Fibroblast of lung (primary cell): ENCODE measurements around the gene ROGDI. TPM values are rescaled to one million over a fixed set of nuclear protein-coding genes. Genes with fewer than 3 reads are reported as not detected.

Source experiments
- DNase-seq, 2 donors: peaks; one replicate each; pipeline versions ENCODE4 v3.0.0 to v3.0.0-alpha.2; 2010; ENCODE audit warnings: low read depth in 2 of 2
- H2AFZ ChIP-seq: 2 replicates; pipeline ENCODE4 v1.5.1; 2012; ENCODE audit warnings: low read length, control low read depth, inconsistent platforms
- H3K27ac ChIP-seq: 2 replicates; pipeline ENCODE4 v1.5.1; 2011; ENCODE audit warnings: low read length, control low read depth; ENCODE audit not compliant: insufficient read depth
- H3K27me3 ChIP-seq: 2 replicates; pipeline ENCODE4 v1.5.1; 2011; ENCODE audit warnings: mild to moderate bottlenecking, low read length; ENCODE audit not compliant: control insufficient read depth, insufficient read depth
- H3K36me3 ChIP-seq: 2 replicates; pipeline ENCODE4 v1.5.1; 2011; ENCODE audit warnings: low read length; ENCODE audit not compliant: control insufficient read depth, insufficient read depth
- H3K4me1 ChIP-seq: 2 replicates; pipeline ENCODE4 v1.5.1; 2011; ENCODE audit warnings: low read length; ENCODE audit not compliant: control insufficient read depth, insufficient read depth; ENCODE audit errors: extremely low read depth
- H3K4me2 ChIP-seq: 2 replicates; pipeline ENCODE4 v1.5.1; 2011; ENCODE audit warnings: low read length, control low read depth; ENCODE audit not compliant: insufficient read depth; ENCODE audit errors: extremely low read depth
- H3K4me3 ChIP-seq, 4 experiments: fragments of 200-600 bp in 1 of 4; sonication (generic) in 1 of 4; replicated peaks in 1 of 4; 2 replicates each; pipeline ENCODE4 v1.5.1; 2011 to 2016; ENCODE audit warnings: low read length in 4 of 4, low read depth in 3 of 4, mild to moderate bottlenecking in 3 of 4, control low read depth in 2 of 4, inconsistent platforms in 1 of 4, mixed read lengths in 1 of 4; ENCODE audit not compliant: insufficient read depth in 1 of 4; ENCODE audit errors: control extremely low read depth in 1 of 4
- H3K79me2 ChIP-seq: 2 replicates; pipeline ENCODE4 v1.5.1; 2012; ENCODE audit warnings: mild to moderate bottlenecking, low read length, inconsistent platforms; ENCODE audit not compliant: control insufficient read depth, insufficient read depth
- H3K9ac ChIP-seq: 2 replicates; pipeline ENCODE4 v1.5.1; 2011; ENCODE audit warnings: mild to moderate bottlenecking, low read length, control low read depth; ENCODE audit not compliant: insufficient read depth
- H3K9me3 ChIP-seq: 2 replicates; pipeline ENCODE4 v1.5.1; 2012; ENCODE audit warnings: low read depth, low read length; ENCODE audit not compliant: control insufficient read depth, insufficient read depth
- H4K20me1 ChIP-seq: 2 replicates; pipeline ENCODE4 v1.5.1; 2011; ENCODE audit warnings: low read length; ENCODE audit not compliant: control insufficient read depth, insufficient read depth; ENCODE audit errors: extremely low read depth
- CTCF ChIP-seq, 2 donors: IDR thresholded peaks in 1 of 2; conservative IDR thresholded peaks in 1 of 2; 1 replicate in 1 of 2; 2 replicates in 1 of 2; pipeline ENCODE4 v1.5.1; 2011 to 2012; ENCODE audit warnings: low read length in 2 of 2, control low read depth in 1 of 2, inconsistent platforms in 1 of 2, low read depth in 1 of 2, mild to moderate bottlenecking in 1 of 2
- EZH2 ChIP-seq: IDR thresholded peaks from 2 replicates; pipeline ENCODE4 v1.5.1; 2012; ENCODE audit warnings: low read length, control low read depth, mild to moderate bottlenecking; ENCODE audit errors: missing control alignments
- polyA plus RNA-seq, 2 donors: library from polyadenylated mRNA; depleted of rRNA in 1 of 2; stranded (reverse) in 1 of 2; unstranded in 1 of 2; fragments of >200 nt; gene quantifications; 2 replicates each; pipeline ENCODE4 v1.2.1, GENCODE V29; 2011 to 2012; ENCODE audit warnings: missing spikeins in 1 of 2
- total RNA-seq: library from RNA; depleted of rRNA; stranded (reverse); fragments of >200 nt; gene quantifications from 2 replicates; pipeline ENCODE4 v1.2.1, GENCODE V29; 2014

The ROGDI gene
- total and polyA plus RNA-seq, 2 donors (not counting 1 experiment from before 2014, with no cell fraction given), result 9.2 to 13.0 TPM

- Histone ChIP-seq H3K36me3 (no peaks in the 10 kb centered on the region), H3K9me3 (no peaks in the 10 kb centered on the region), H3K9ac (no peak overlapping the region), H4K20me1 (no peaks in the 10 kb centered on the region), H3K4me2 (no peak overlapping the region), H3K79me2 (no peaks in the 10 kb centered on the region), H3K4me1 (no peaks in the 10 kb centered on the region), H3K4me3 (no peak overlapping the region), H3K27me3 (no peaks in the 10 kb centered on the region), H2AFZ (no peak overlapping the region), H3K27ac (no peak overlapping the region)
- no peak for DNase-seq
- TF ChIP-seq CTCF (conservative IDR thresholded peaks at IDR 0.05 in 1 of 2, IDR thresholded peaks at IDR 0.05 in 1 of 2; ENCODE audit: low read depth in 1 of 2, low read length in 2 of 2) (no peak), EZH2 (no peak)
Observed at GRCh38 chr16:4795828-4796572, 6.4 kb downstream of the ROGDI start.

GRCh38 chr16:4795181-4795827 is 7.1 kb downstream of the ROGDI start, which contains the start of gene SMIM22:
SMIM22 (plus strand) TSS chr16:4795369; CDS start chr16:4795735, 366 bp downstream.
- H3K9ac ChIP-seq, result no peak within 1 kb of the TSS
- TF ChIP-seq CTCF (conservative IDR thresholded peaks at IDR 0.05 in 1 of 2, IDR thresholded peaks at IDR 0.05 in 1 of 2; ENCODE audit: low read depth in 1 of 2, low read length in 2 of 2) (no peak), EZH2 (no peak)
- no peaks in the 10 kb centered on the region for H4K20me1 ChIP-seq
- no peaks in the 10 kb centered on the region for H3K27me3 ChIP-seq
- H2AFZ ChIP-seq, result no peak within 1 kb of the TSS
- H3K4me3 ChIP-seq, result no peak within 1 kb of the TSS
- no peak within 1 kb of the TSS for H3K4me2 ChIP-seq
- no peaks in the 10 kb centered on the region for H3K9me3 ChIP-seq
- no peaks in the 10 kb centered on the region for H3K36me3 ChIP-seq
- no peak within 1 kb of the TSS for H3K27ac ChIP-seq
- DNase-seq, result no peak
- no peaks in the 10 kb centered on the region for H3K4me1 ChIP-seq
- no peaks in the 10 kb centered on the region for H3K79me2 ChIP-seq

- Histone ChIP-seq H4K20me1 (no peaks in the 10 kb centered on the region), H3K4me2 (no peak overlapping the region), H3K4me3 (no peak overlapping the region), H3K27me3 (no peaks in the 10 kb centered on the region), H3K79me2 (no peaks in the 10 kb centered on the region), H2AFZ (no peak overlapping the region), H3K4me1 (no peaks in the 10 kb centered on the region), H3K9me3 (no peaks in the 10 kb centered on the region), H3K9ac (no peak overlapping the region), H3K27ac (no peak overlapping the region), H3K36me3 (no peaks in the 10 kb centered on the region)
- no peak for DNase-seq
- no peak for TF ChIP-seq CTCF (conservative IDR thresholded peaks at IDR 0.05 in 1 of 2, IDR thresholded peaks at IDR 0.05 in 1 of 2; ENCODE audit: low read depth in 1 of 2, low read length in 2 of 2)
Observed at GRCh38 chr16:4792951-4793513, 9.4 kb downstream of the ROGDI start.
